Peyer's patch (tissue), 4 donors: ENCODE measurements around the gene PGM1.

Experiments
- CTCF ChIP-seq, 6 experiments: fragments of 450-650 bp in 4 of 6; fragments of 200-600 bp in 2 of 6; sonication (generic) in 1 of 6; IDR thresholded peaks; one replicate each; pipeline ENCODE4 v1.5.1; 2017 to 2019; ENCODE audit warnings: antibody characterized with exemption in 6 of 6, mild to moderate bottlenecking in 3 of 6, moderate library complexity in 1 of 6
- POLR2A ChIP-seq, 2 donors: fragments of 450-650 bp; IDR thresholded peaks; one replicate each; pipeline ENCODE4 v1.5.1; 2017; ENCODE audit warnings: antibody characterized with exemption in 2 of 2, mild to moderate bottlenecking in 2 of 2, moderate library complexity in 2 of 2

- TF ChIP-seq CTCF (IDR thresholded peaks at IDR 0.05) (peak in 4 of 6 experiments; percentile 46 to 65 (median 56)), POLR2A (IDR thresholded peaks at IDR 0.05) (no peak)
These were observed 81.1 kb downstream of the PGM1 start for GRCh38 chr1:63674238-63674864.
